ENCODE data around the gene PRND.
"Not testable (repeated sequence)": the region's sequence is repeated elsewhere in the genome, so short reads cannot be mapped to it uniquely, and the experiment has no call there.

PRND gene

GRCh38 chr20:4740774-4741431 lies 19.2 kb downstream of the PRND start:
- no peak for DNase-seq

- DNase-seq = no peak
Observed at GRCh38 chr20:4748847-4749246, 27.1 kb downstream of the PRND start.

- no peak for DNase-seq
Observed at GRCh38 chr20:4749326-4749725, 27.6 kb downstream of the PRND start.

- no peak for DNase-seq
Observed at GRCh38 chr20:4750381-4750780, 28.7 kb downstream of the PRND start.

- DNase-seq = not testable (repeated sequence)
Observed at GRCh38 chr20:4759100-4759884, 37.6 kb downstream of the PRND start.

- DNase-seq = no peak
Observed at GRCh38 chr20:4763261-4763660, 41.6 kb downstream of the PRND start.

GRCh38 chr20:4763723-4764510 lies 42.2 kb downstream of the PRND start:
- no peak for DNase-seq

GRCh38 chr20:4764805-4765204 lies 43.1 kb downstream of the PRND start:
- DNase-seq = no peak

- DNase-seq = no peak
Observed at GRCh38 chr20:4765681-4766080, 44.0 kb downstream of the PRND start.

- no peak for DNase-seq
Observed at GRCh38 chr20:4766631-4767030, 44.9 kb downstream of the PRND start.

- DNase-seq = no peak
Observed at GRCh38 chr20:4767084-4767483, 45.4 kb downstream of the PRND start.

- DNase-seq = no peak
Observed at GRCh38 chr20:4769328-4769727, 47.6 kb downstream of the PRND start.

GRCh38 chr20:4770026-4770425 lies 48.3 kb downstream of the PRND start:
- DNase-seq = no peak

GRCh38 chr20:4771004-4771403 lies 49.3 kb downstream of the PRND start:
- no peak for DNase-seq

- DNase-seq = no peak
Observed at GRCh38 chr20:4772132-4772531, 50.4 kb downstream of the PRND start.

GRCh38 chr20:4773014-4773413 lies 51.3 kb downstream of the PRND start:
- DNase-seq = not testable (repeated sequence)

GRCh38 chr20:4773736-4774135 lies 52.0 kb downstream of the PRND start:
- DNase-seq = no peak

- DNase-seq = no peak
Observed at GRCh38 chr20:4774207-4774606, 52.5 kb downstream of the PRND start.

GRCh38 chr20:4775322-4776078 lies 53.8 kb downstream of the PRND start:
- no peak for DNase-seq

GRCh38 chr20:4776079-4776630 lies 54.4 kb downstream of the PRND start:
- no peak for DNase-seq

Measured in DMS79 (cell line).